Germinal center (tissue), 1 donor: ENCODE results near the gene SPEG.
"Not testable (repeated sequence)": the region's sequence is repeated elsewhere in the genome, so short reads cannot be mapped to it uniquely, and the experiment has no call there.

Experiments used
- DNase-seq: peaks from one replicate; pipeline ENCODE4 v3.0.0; 2012; ENCODE audit warnings: mixed read lengths, low spot score

Gene SPEG

GRCh38 chr2:219405451-219405850 is 29.2 kb upstream of the SPEG start:
- no peak for DNase-seq

DNA sequence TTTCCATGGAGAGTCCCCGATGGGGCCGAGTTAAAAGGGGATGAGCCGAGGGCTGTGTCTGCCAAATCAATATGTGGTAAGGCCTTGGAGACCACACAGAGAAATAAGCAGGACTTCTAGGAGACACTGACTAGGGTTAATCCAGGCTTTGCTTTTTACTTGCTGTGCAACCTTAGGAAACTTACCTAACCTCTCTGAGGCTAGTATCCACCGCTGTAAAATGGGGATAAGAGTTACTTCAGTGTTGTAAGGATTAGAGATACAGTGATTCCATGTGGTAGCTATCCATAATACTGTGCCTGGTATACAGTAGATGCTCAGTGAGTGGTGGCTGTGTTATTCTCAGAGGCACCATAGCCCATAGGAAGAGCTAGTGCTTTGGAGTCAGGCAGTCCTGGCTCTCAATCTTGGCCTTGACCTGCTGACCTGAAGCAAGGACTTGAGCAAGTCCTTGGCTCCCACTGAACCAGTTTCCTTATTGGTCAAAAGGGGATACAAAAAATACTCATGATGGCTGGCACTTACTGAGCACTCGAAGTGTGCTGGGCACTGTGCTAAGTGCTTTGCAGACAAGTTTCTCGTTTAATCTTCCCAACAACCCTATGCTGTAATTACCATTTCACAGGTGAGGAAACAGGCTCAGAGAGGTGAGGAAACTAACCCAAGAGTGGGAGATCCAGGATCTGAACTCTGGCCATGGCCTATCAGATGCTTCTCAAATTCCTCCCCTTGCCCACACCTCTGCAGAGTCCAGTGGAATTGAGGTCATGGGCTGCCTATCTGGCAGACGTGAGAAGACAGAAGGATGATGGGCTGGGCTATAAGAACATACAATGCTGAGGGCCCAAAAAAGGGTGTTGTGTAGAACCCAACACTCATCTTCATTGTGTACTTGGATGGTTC is 28.4 kb upstream of the SPEG start:
- no peak for DNase-seq

- DNase-seq = no peak
Measured at GRCh38 chr2:219406861-219407230, 27.8 kb upstream of the SPEG start.

DNA sequence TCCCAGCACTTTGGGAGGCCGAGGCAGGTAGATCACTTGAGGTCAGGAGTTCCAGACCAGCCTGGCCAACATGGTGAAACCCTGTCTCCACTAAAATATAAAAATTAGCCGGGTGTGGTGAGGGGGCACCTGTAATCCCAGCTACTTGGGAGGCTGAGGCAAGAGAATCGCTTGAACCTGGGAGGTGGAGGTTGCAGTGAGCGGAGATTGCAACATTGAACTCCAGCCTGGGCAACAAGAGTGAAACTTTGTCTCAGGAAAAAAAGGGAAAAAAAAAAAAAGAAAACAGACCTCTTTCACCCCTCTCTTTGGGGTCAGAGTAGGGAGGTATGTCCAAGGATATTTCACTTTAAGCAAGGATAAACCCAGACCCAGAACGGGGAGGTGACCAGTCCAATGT is 27.3 kb upstream of the SPEG start:
- not testable (repeated sequence) for DNase-seq

GRCh38 chr2:219408204-219408603 is 26.4 kb upstream of the SPEG start:
- DNase-seq = no peak

GRCh38 chr2:219408631-219409030 is 26.0 kb upstream of the SPEG start:
- no peak for DNase-seq

GRCh38 chr2:219409619-219410018 is 25.0 kb upstream of the SPEG start:
- DNase-seq = no peak

DNA sequence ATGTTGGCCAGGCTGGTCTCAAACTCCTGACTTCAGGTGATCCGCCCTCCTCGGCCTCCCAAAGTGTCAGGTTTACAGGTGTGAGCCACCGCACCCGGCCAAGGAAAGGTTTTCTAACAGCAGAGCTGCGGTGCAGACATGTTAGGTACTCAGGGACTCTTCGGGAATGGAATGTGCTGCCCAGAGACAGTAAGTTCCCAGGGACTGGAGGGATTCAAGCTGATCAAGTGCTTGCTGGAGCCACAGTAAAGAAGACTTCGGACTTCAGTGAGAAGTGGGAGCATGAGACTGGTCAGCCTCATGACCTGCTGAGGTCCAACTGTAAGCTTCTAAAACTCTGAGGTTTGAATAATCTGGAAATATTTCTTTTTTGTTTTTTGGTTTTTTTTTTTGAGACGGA is 24.3 kb upstream of the SPEG start:
- DNase-seq = no peak

DNA sequence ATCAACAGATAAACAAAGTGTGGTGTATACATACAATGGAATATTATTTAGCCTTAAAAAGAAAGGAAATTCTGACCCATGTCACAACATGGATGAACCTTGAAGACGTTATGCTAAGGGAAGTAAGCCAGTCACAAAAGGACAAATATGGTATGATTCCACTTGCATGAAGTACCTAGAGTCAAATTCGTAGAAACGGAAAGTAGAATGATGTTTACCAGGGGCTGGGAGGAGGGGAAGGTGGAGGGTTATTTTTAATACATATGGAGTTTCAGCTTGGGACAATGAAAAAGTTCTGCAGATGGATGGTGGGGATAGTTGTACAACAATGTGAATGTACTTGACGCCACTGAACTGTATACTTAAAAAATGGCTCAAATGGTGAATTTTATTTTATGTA is 19.8 kb upstream of the SPEG start:
- no peak for DNase-seq

- no peak for DNase-seq
Measured at GRCh38 chr2:219415580-219416234, 18.9 kb upstream of the SPEG start.

DNA sequence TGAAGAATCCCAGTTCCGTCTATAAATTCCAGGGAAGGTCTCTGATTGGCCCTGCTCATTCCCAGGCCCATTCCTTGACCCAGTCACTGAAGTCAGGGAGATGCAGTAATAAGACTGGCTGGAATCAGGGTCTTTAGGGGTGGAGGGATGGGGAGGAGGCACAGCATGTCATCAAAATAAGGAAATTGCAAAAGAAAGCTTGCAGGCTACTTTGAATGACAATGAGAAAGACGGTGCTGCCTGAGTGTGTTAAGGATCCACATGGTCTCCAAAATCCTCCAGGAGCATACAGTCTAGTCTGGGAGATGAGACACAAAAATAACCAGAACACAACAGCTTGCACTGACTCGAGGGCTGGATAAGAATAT is 18.4 kb upstream of the SPEG start:
- no peak for DNase-seq

- DNase-seq = no peak
Measured at GRCh38 chr2:219416938-219417337, 17.7 kb upstream of the SPEG start.

GRCh38 chr2:219417374-219417773 is 17.3 kb upstream of the SPEG start:
- no peak for DNase-seq

GRCh38 chr2:219418155-219419011 is 16.3 kb upstream of the SPEG start, which contains the start of gene DES:
DES (plus strand) TSS chr2:219418377; CDS start chr2:219418463, 86 bp downstream.
- no peak for DNase-seq

- no peak for DNase-seq
Measured at GRCh38 chr2:219419012-219419324, 15.7 kb upstream of the SPEG start.

GRCh38 chr2:219419331-219420197 is 15.1 kb upstream of the SPEG start:
- no peak for DNase-seq

DNA sequence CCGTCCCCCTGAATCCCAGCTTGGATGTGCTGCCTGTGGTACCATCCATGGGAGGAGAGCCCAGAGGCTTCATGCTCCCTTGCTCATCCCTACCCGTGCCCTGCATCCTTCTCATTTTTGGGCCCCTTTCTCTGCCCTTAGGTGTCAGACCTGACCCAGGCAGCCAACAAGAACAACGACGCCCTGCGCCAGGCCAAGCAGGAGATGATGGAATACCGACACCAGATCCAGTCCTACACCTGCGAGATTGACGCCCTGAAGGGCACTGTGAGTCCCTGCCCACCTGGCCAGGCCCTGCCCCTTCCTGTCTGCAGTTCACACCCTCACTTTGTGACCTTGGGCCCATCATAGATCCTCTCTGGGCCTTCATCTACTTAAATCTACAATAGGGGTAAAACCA is 14.0 kb upstream of the SPEG start:
- DNase-seq = no peak

DNA sequence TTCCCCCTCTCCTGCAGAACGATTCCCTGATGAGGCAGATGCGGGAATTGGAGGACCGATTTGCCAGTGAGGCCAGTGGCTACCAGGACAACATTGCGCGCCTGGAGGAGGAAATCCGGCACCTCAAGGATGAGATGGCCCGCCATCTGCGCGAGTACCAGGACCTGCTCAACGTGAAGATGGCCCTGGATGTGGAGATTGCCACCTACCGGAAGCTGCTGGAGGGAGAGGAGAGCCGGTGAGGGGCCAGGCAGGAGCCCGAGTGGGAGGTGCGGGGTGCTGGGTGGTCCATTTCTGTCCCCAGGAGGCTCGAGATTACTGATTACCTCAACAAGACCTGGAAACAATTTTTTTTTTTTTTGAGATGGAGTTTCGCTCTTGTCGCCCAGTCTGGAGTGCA is 13.3 kb upstream of the SPEG start:
- no peak for DNase-seq

DNA sequence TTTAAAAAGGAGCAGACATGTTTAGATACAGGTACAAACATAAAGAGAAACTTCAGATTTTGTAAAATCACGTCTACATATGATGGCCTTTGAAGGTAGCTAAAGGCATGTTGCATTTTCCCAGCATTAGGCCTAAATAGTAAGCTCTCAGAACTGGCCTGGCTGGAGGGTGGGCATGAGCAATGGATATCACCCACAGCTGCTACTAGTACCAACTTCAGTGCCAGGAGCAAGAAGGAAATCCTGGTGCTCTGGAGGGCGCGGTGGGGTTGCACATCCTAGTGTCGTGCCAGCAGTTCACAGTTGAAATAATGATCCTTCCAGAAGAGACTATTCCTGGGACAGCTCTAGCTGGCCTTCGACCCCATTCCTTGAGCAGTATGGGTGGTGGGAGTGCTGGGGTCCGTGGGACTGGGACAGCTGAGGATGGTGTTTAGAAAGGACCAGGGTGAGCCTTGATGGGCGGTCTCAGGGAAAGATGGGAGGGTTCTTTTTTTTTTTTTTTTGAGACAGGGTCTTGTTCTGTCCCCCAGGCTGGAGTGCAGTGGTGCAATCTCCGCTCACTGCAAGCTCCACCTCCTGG is 11.6 kb upstream of the SPEG start:
- no peak for DNase-seq

GRCh38 chr2:219423652-219424377 is 10.8 kb upstream of the SPEG start:
- no peak for DNase-seq
